ENCODE data around the gene LDAH. TPM values are rescaled to one million over a fixed set of nuclear protein-coding genes. Genes with fewer than 3 reads are reported as not detected.

LDAH gene
- total and polyA plus RNA-seq, 2 donors (not counting 1 experiment from before 2014, with no cell fraction given): 9.0 to 31.3 TPM

DNA sequence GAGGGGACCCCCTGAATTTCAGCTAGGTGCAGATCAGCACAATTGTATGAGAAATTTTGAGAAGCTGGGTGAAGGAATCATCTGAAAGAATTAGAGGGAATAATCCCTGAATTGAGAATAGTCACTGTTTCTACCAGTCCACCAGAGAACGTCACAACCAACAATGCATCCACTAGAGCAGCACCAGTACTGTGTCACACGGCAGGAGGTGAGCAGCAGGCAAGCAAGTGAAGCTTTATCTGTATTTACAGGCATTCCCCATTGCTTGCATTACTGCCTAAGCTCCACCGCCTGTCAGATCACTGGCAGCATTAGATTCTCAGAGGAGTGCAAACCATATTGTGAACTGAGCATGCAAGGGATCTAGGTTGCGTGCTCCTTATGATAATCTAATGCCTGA lies 115.3 kb downstream of the LDAH start:
- Histone ChIP-seq H3K36me3 (replicated peaks in 1 of 2; ENCODE audit: control extremely low read depth in 1 of 2, control insufficient read depth in 1 of 2, extremely low read depth in 1 of 2, insufficient read depth in 2 of 2, low read length in 1 of 2) (peaks cover 0 to 3% of the 10 kb centered on the region in 2 experiments), H3K27me3 (replicated peaks in 1 of 4; ENCODE audit: control extremely low read depth in 1 of 4, control insufficient read depth in 3 of 4, insufficient read depth in 4 of 4, low read length in 3 of 4) (no peaks in the 10 kb centered on the region), H3K4me1 (ENCODE audit: control insufficient read depth in 2 of 2, insufficient read depth in 2 of 2, low read length in 2 of 2) (peaks cover 0 to 2% of the 10 kb centered on the region in 2 donors), H3K4me2 (replicated peaks; ENCODE audit: low read depth, low read length, poor library complexity, severe bottlenecking) (no peak overlapping the region), H3K9me3 (ENCODE audit: control extremely low read depth in 1 of 3, control insufficient read depth in 2 of 3, insufficient read depth in 1 of 3, low read length in 2 of 3) (peaks cover 0 to 7% (median 3%) of the 10 kb centered on the region in 3 donors), H3K27ac (ENCODE audit: low read length in 2 of 2) (no peak overlapping the region), H3K9ac (ENCODE audit: low read length) (no peak overlapping the region), H2AFZ (ENCODE audit: insufficient read depth, low read depth, low read length, poor library complexity, severe bottlenecking) (no peak overlapping the region), H3K79me2 (ENCODE audit: control insufficient read depth, insufficient read depth, low read length) (peaks cover 5% of the 10 kb centered on the region), H4K20me1 (ENCODE audit: control insufficient read depth, insufficient read depth, low read length, poor library complexity, severe bottlenecking) (no peaks in the 10 kb centered on the region), H3K4me3 (ENCODE audit: control extremely low read depth in 1 of 5, extremely low read depth in 1 of 5, insufficient read depth in 1 of 5, low read depth in 2 of 5, low read length in 4 of 5) (no peak overlapping the region)
- Mint-ChIP-seq H3K9me3 (ENCODE audit: insufficient read depth) (no peaks in the 10 kb centered on the region), H3K4me3 (no peak overlapping the region), H3K27me3 (no peaks in the 10 kb centered on the region), H3K27ac (no peak overlapping the region), H3K4me1 (peaks cover 8% of the 10 kb centered on the region)
- 100% methylated on average over 2 of the region's 4 CpGs for WGBS (ENCODE audit: insufficient coverage)
- intact Hi-C loops (cut with micrococcal nuclease): no loop called here
- CTCF ChIA-PET: no interaction called here
- POLR2A ChIA-PET: no interaction called here
- TF ChIP-seq, protein P1, sequence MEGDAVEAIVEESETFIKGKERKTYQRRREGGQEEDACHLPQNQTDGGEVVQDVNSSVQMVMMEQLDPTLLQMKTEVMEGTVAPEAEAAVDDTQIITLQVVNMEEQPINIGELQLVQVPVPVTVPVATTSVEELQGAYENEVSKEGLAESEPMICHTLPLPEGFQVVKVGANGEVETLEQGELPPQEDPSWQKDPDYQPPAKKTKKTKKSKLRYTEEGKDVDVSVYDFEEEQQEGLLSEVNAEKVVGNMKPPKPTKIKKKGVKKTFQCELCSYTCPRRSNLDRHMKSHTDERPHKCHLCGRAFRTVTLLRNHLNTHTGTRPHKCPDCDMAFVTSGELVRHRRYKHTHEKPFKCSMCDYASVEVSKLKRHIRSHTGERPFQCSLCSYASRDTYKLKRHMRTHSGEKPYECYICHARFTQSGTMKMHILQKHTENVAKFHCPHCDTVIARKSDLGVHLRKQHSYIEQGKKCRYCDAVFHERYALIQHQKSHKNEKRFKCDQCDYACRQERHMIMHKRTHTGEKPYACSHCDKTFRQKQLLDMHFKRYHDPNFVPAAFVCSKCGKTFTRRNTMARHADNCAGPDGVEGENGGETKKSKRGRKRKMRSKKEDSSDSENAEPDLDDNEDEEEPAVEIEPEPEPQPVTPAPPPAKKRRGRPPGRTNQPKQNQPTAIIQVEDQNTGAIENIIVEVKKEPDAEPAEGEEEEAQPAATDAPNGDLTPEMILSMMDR (IDR thresholded peaks at IDR 0.05): no peak
- TF ChIP-seq EZH2 (IDR thresholded peaks at IDR 0.05; ENCODE audit: borderline replicate concordance, insufficient read depth, low read depth, low read length, poor library complexity, severe bottlenecking): no peak
- ATAC-seq (ENCODE audit: low read depth) (no peak), DNase-seq (no peak)

DNA sequence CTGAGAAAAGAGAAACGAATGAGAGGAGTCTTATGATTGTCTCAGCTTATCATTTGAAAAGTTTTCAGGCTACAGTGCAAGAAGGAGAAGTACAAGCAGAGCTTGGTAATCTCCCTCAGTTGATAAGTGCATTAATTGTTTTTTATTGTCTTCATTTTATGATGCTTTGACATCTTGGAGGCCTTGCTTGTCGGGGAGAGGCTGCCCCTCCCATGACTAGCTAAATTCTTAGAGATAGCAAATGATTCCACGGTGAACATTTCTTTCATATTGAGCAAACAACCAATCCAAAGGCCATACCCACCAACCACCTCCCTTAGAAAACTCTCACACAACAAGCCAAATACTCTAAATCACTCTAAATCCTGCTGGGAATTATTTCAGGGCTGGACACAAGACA lies 116.1 kb downstream of the LDAH start:
- H3K9me3 Mint-ChIP-seq (ENCODE audit: insufficient read depth): no peaks in the 10 kb centered on the region
- peaks cover 5% of the 10 kb centered on the region for H3K79me2 ChIP-seq (ENCODE audit: control insufficient read depth, insufficient read depth, low read length)
- ATAC-seq (ENCODE audit: low read depth) (no peak), DNase-seq (no peak)
- no peaks in the 10 kb centered on the region for H4K20me1 ChIP-seq (ENCODE audit: control insufficient read depth, insufficient read depth, low read length, poor library complexity, severe bottlenecking)
- H3K27me3 Mint-ChIP-seq: no peaks in the 10 kb centered on the region
- H3K9ac ChIP-seq (ENCODE audit: low read length): no peak overlapping the region
- POLR2A ChIA-PET: no interaction called here
- no peak overlapping the region for H2AFZ ChIP-seq (ENCODE audit: insufficient read depth, low read depth, low read length, poor library complexity, severe bottlenecking)
- H3K4me1 ChIP-seq (ENCODE audit: control insufficient read depth in 2 of 2, insufficient read depth in 2 of 2, low read length in 2 of 2): peaks cover 0 to 2% of the 10 kb centered on the region in 2 donors
- H3K4me2 ChIP-seq (replicated peaks; ENCODE audit: low read depth, low read length, poor library complexity, severe bottlenecking): no peak overlapping the region
- WGBS (ENCODE audit: insufficient coverage): 96% methylated on average over 3 of the region's 3 CpGs
- TF ChIP-seq EZH2 (IDR thresholded peaks at IDR 0.05; ENCODE audit: borderline replicate concordance, insufficient read depth, low read depth, low read length, poor library complexity, severe bottlenecking): no peak
- TF ChIP-seq, protein P1 (IDR thresholded peaks at IDR 0.05): no peak
- H3K4me1 Mint-ChIP-seq: peaks cover 8% of the 10 kb centered on the region
- peaks cover 0 to 3% of the 10 kb centered on the region in 2 experiments for H3K36me3 ChIP-seq (replicated peaks in 1 of 2; ENCODE audit: control extremely low read depth in 1 of 2, control insufficient read depth in 1 of 2, extremely low read depth in 1 of 2, insufficient read depth in 2 of 2, low read length in 1 of 2)
- intact Hi-C loops (cut with micrococcal nuclease): no loop called here
- no peaks in the 10 kb centered on the region for H3K27me3 ChIP-seq (replicated peaks in 1 of 4; ENCODE audit: control extremely low read depth in 1 of 4, control insufficient read depth in 3 of 4, insufficient read depth in 4 of 4, low read length in 3 of 4)
- H3K27ac Mint-ChIP-seq: no peak overlapping the region
- no peak overlapping the region for H3K4me3 ChIP-seq (ENCODE audit: control extremely low read depth in 1 of 5, extremely low read depth in 1 of 5, insufficient read depth in 1 of 5, low read depth in 2 of 5, low read length in 4 of 5)
- CTCF ChIA-PET: interaction anchor here (1.0 to 1.5 kb wide), 2 partner anchors 45 to 256 kb away, joined by 3 to 4 read pairs; no protein-coding TSS in a partner anchor
- H3K4me3 Mint-ChIP-seq: no peak overlapping the region
- H3K27ac ChIP-seq (ENCODE audit: low read length in 2 of 2): no peak overlapping the region
- peaks cover 0 to 6% (median 3%) of the 10 kb centered on the region in 3 donors for H3K9me3 ChIP-seq (ENCODE audit: control extremely low read depth in 1 of 3, control insufficient read depth in 2 of 3, insufficient read depth in 1 of 3, low read length in 2 of 3)
